MG63 (cell line): ENCODE measurements around the gene COL5A1. TPM values are rescaled to one million over a fixed set of nuclear protein-coding genes. Genes with fewer than 3 reads are reported as not detected.
"Not testable (repeated sequence)": the region's sequence is repeated elsewhere in the genome, so short reads cannot be mapped to it uniquely, and the experiment has no call there.

Source experiments
- DNase-seq: peaks from one replicate; pipeline ENCODE4 v3.0.0-alpha.2; 2020
- H3K27me3 ChIP-seq: fragments of 250-450 bp; sonication (Bioruptor Pico); 2 replicates; pipeline ENCODE4 v1.5.1; 2020; ENCODE audit warnings: mild to moderate bottlenecking, moderate library complexity
- H3K36me3 ChIP-seq: fragments of 250-450 bp; sonication (Bioruptor Pico); 2 replicates; pipeline ENCODE4 v1.5.1; 2020; ENCODE audit warnings: mild to moderate bottlenecking, moderate library complexity
- H3K4me3 ChIP-seq: fragments of 250-450 bp; sonication (Bioruptor Pico); 2 replicates; pipeline ENCODE4 v1.5.1; 2020; ENCODE audit warnings: mild to moderate bottlenecking, moderate library complexity
- H3K9me3 ChIP-seq: fragments of 250-450 bp; sonication (Bioruptor Pico); 2 replicates; pipeline ENCODE4 v1.5.1; 2020; ENCODE audit warnings: mild to moderate bottlenecking, moderate library complexity
- total RNA-seq: library from RNA; depleted of rRNA; stranded (reverse); fragments of >200 nt; shearing (Covaris generic); gene quantifications from 2 replicates; pipeline ENCODE4 v1.2.3, GENCODE V29; 2014; ENCODE audit warnings: low replicate concordance

Gene COL5A1
- total RNA-seq, 1 experiment from 2014 or later = 92.0 TPM

GRCh38 chr9:134643222-134643671 lies 1.6 kb downstream of the COL5A1 start:
- no peaks in the 10 kb centered on the region for H3K9me3 ChIP-seq
- H3K4me3 ChIP-seq = peak overlapping the region; percentile 69
- H3K27me3 ChIP-seq = no peaks in the 10 kb centered on the region
- peak; percentile 75 for DNase-seq
- peaks cover 29% of the 10 kb centered on the region for H3K36me3 ChIP-seq

DNA sequence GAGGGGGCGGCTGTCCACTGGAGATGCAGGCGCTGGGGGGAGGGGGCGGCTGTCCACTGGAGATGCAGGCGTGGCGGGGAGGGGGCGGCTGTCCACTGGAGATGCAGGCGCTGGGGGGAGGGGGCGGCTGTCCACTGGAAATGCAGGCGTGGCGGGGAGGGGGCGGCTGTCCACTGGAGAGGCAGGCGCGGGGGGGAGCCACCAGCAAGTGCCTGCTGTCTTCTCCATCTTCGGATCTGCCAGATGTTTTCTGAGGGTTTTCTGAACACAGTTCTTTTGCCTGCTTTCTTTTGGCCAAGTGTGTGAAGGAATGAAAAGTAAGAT lies 2.8 kb downstream of the COL5A1 start:
- Histone ChIP-seq H3K4me3 (peak overlapping the region; percentile 43), H3K36me3 (peaks cover 36% of the 10 kb centered on the region)
- H3K9me3 ChIP-seq, H3K27me3 ChIP-seq, DNase-seq: not testable (repeated sequence)

DNA sequence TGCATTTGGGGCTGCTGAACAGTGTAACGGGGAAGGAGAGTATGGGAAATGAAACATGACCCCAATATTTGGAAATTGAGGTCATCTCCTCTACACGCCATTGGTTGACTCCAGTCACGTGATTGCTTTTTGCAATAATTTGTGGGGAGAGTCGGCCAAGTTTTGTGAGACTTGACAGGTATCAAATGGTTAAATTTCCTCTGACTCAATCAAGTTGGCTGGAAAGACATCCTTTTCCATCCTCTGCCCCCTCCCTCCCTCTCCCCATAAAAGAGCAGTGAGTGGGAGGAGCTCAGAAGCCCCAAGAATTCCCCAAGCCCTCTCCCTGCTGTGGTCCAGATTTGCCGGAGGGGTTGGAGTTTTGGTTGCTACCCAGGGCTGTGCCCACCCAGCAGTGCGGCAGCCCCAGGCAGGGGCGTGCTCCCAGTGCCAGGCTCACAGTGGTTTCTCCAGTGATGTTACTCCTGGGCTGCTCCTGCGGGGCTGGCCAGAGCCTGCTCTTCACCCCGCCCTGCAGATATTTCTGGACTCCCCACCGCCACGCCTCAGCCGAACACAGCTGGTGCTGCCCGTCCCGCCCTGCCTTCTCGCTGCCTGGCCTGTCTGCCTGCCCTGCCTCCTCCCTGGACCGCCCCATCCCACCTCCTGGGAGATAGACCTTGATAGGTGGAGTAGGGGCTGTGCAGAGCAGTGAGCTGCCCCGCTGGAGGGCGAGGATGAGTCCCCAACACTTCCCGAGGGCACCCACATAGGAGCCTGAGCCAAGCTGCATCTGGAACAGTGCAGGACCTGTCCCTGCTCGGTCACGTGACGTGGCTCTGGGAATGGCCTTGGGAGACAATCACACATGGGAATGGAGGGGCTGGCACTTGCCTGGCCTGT lies 3.4 kb downstream of the COL5A1 start:
- no peaks in the 10 kb centered on the region for H3K27me3 ChIP-seq
- DNase-seq = peak; percentile 93
- H3K9me3 ChIP-seq = no peaks in the 10 kb centered on the region
- H3K4me3 ChIP-seq = peak overlapping the region; percentile 43
- peaks cover 40% of the 10 kb centered on the region for H3K36me3 ChIP-seq

DNA sequence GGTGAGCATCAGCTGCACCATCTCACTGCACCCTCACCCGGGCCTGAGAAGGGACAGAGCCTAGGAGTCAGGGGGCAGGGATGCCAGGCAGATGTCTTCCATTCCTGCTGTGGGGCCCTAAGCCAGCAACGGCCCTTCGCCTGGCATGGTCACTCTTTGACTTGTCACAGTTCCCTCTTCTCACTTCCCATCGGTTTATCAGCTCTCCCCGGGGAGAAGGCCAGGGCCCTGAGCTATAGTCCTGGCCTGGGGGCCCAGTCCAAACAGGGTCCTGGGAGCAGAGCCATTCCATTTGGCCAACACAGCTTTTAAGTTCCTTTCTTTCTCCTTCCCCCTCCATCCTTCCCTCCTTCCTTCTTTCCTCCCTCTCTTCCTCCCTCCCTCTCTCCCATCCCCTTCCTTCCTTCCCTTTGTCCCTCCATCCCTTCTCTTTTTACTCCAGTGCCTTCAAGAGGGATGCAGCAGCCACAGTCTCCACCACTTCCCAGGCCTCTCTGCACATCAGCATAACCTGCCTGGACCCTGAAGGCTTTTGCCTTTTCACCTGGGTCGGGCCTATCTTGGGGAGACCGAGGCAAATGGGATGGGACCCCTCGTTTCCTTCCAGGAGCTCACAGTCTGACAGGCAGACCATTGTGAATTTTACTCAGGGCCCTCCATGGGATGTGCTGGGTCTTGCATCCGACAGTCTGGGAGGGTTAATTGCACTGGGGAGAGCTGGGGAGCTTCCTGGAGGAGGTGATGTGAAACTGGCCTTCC lies 4.2 kb downstream of the COL5A1 start:
- no peaks in the 10 kb centered on the region for H3K9me3 ChIP-seq
- DNase-seq = no peak
- peaks cover 46% of the 10 kb centered on the region for H3K36me3 ChIP-seq
- H3K4me3 ChIP-seq = peak overlapping the region; percentile 43; the same call in 1 of the 2 replicates
- no peaks in the 10 kb centered on the region for H3K27me3 ChIP-seq

- H3K27me3 ChIP-seq = no peaks in the 10 kb centered on the region
These were observed 5.9 kb downstream of the COL5A1 start for GRCh38 chr9:134647359-134648080.

GRCh38 chr9:134648701-134649530 lies 7.3 kb downstream of the COL5A1 start:
- peaks cover 43% of the 10 kb centered on the region for H3K36me3 ChIP-seq
- H3K9me3 ChIP-seq = no peaks in the 10 kb centered on the region
- H3K4me3 ChIP-seq = no peak overlapping the region
- H3K27me3 ChIP-seq = no peaks in the 10 kb centered on the region
- no peak for DNase-seq

More at GRCh38 chr9:134647359-134648080, 5.9 kb downstream of the COL5A1 start:
- DNase-seq = no peak
- Histone ChIP-seq H3K36me3 (peaks cover 46% of the 10 kb centered on the region), H3K4me3 (no peak overlapping the region), H3K9me3 (no peaks in the 10 kb centered on the region)

- no peak for DNase-seq
- H3K27me3 ChIP-seq = no peaks in the 10 kb centered on the region
- no peak overlapping the region for H3K4me3 ChIP-seq
- H3K36me3 ChIP-seq = peaks cover 38% of the 10 kb centered on the region
- H3K9me3 ChIP-seq = no peaks in the 10 kb centered on the region
These were observed 9.0 kb downstream of the COL5A1 start for GRCh38 chr9:134650431-134651190.

DNA sequence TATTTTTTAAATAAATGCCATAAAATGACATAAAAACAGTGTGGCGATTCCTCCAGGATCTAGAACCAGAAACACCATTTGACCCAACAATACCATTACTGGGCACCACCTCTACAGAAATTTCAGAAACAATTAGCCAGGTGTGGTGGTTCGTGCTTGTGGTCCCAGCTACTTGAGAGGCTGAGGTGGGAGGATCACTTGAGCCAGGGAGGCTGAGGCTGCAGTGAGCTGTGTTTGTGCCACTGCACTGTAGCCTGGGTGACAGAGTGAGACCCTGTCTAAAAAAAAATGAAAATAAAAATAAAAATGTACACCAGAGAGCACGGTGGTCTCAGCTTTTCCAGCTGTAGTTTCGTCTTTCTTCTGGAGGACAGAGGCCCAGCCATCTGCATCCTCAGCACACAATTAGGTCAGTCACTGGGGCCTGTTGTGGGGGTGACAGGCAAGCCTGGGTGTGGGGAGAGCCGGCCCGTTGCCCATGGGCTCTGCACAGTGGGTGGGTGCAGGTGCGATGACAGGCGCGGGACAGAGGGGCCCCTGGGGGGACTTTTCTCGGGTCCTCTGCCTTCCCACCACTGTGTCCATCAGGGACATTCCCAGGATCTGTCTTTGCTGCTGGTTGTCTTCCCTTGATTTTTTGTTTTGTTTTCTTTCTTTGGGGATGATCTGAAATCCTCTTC lies 9.8 kb downstream of the COL5A1 start:
- Histone ChIP-seq H3K27me3 (no peaks in the 10 kb centered on the region), H3K9me3 (no peaks in the 10 kb centered on the region), H3K36me3 (peaks cover 32% of the 10 kb centered on the region), H3K4me3 (no peak overlapping the region)
- no peak for DNase-seq

DNA sequence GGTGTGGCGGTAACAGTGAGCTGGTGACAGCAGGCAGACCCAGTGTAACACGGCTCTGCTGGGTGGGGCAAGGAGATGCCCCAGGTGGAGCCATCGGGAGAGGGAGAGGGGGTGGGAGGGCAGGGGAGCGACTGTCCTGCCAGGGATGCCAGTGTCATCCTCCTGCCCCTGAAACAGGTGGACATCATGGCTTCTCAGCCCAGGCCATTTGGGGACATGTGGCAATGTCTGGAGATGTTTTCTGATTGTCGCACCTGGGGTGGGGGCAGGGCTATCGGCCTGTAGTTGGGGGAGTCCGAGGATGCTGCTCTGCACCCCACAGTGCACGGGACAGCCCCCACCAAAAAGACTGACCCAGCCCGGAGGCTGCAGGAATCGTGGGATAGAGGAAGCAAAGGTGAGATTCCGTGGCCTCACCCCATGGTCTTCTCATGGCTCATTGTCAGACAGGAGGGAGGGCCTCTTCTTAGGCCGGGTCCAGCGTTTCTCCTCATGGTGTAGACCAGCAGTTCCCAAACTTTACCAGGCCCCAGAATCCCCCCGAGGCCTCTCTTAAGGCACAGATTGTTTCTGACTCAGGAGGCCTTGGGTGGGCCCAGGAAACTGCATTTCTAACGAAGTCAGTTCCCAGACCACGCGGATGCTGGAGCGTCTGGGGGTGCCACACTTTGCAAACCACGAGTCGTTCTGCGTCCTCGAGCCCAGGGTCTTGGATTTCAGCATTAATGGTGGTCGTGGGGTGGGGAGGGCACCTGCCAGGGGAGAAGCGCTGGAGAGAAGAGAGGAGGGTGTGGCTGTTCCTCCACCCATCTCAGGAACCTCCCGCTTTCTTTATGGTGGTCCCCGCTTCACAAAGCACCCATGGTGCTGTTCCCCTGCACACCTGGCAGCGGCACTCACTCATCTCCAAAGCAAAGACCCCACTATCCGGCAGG lies 11.0 kb downstream of the COL5A1 start:
- H3K27me3 ChIP-seq = no peaks in the 10 kb centered on the region
- no peak overlapping the region for H3K4me3 ChIP-seq
- no peaks in the 10 kb centered on the region for H3K9me3 ChIP-seq
- peaks cover 21% of the 10 kb centered on the region for H3K36me3 ChIP-seq
- no peak for DNase-seq

DNA sequence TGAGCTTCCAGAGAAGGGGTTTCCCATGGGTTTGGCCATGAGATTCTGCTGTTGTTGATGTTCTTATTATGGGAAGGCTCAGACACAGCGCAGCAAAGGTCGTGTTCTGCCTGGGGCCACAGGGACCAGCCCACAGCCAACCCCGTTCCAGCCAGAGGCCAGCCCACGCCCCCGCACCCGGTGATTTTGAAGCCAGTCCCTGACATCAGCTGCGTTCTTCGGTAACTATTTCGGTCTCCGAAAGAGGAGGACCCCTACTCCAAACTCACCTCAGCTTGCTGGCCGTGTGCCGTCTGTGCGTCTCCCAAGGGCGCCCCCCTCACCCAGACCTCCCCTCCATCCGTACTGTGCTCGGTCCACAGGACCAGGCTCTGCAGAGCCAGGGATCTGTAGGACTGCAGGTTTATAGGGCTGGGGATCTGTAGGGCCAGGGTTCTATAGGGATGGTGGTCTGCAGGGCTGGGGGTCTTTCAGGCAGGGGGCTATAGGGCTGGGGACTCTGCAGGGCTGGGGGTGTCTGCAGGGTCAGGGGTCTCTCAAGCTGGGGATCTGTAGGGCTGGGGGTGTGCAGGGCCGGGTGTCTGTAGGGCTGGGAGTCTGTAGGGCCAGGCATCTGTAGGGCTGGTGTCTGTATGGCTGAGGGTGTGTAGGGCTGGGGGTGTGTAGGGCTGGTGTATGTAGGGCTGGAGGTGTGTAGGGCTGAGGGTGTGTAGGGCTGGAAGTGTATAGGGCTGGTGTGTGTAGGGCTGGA lies 11.8 kb downstream of the COL5A1 start:
- Histone ChIP-seq H3K9me3 (no peaks in the 10 kb centered on the region), H3K4me3 (no peak overlapping the region), H3K36me3 (peaks cover 18% of the 10 kb centered on the region), H3K27me3 (no peaks in the 10 kb centered on the region)
- DNase-seq = no peak

DNA sequence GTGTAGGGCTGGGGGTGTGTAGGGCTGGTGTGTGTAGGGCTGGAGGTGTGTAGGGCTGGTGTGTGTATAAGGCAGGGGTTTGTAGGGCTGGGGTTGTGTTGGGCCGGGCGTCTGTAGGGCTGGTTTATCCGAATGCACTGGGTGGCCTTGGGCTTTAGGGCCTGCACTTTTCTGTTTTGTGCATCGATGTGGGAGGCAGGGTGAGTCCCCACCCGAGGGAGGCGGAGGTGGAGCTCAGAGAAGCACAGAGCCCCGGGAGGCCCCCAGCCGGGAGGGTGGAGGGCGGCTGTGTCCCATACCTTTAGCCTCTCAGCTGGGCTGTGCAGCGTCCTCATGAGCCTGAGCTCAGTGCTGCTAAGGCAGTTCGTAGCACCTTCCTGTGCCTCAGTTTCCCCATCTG lies 13.5 kb downstream of the COL5A1 start:
- Histone ChIP-seq H3K4me3 (no peak overlapping the region), H3K27me3 (no peaks in the 10 kb centered on the region), H3K9me3 (no peaks in the 10 kb centered on the region; the same call in none of the 2 replicates), H3K36me3 (peaks cover 21% of the 10 kb centered on the region)
- no peak for DNase-seq

- Histone ChIP-seq H3K4me3 (no peak overlapping the region), H3K27me3 (no peaks in the 10 kb centered on the region), H3K9me3 (no peaks in the 10 kb centered on the region; the same call in none of the 2 replicates), H3K36me3 (peaks cover 24% of the 10 kb centered on the region)
- no peak for DNase-seq
These were observed 14.2 kb downstream of the COL5A1 start for GRCh38 chr9:134655586-134656333.
